GM12874 (cell line): ENCODE data around the gene CFAP77.

Experiments used
- TF ChIP-seq, protein P1 (sequence below): IDR thresholded peaks from 2 replicates; pipeline ENCODE4 v1.5.1; 2011; ENCODE audit warnings: low read depth, mild to moderate bottlenecking, control low read depth, low read length, moderate library complexity; ENCODE audit not compliant: insufficient read depth

The CFAP77 gene

GRCh38 chr9:132494857-132495256 is 84.8 kb downstream of the CFAP77 start:
- TF ChIP-seq, protein P1, sequence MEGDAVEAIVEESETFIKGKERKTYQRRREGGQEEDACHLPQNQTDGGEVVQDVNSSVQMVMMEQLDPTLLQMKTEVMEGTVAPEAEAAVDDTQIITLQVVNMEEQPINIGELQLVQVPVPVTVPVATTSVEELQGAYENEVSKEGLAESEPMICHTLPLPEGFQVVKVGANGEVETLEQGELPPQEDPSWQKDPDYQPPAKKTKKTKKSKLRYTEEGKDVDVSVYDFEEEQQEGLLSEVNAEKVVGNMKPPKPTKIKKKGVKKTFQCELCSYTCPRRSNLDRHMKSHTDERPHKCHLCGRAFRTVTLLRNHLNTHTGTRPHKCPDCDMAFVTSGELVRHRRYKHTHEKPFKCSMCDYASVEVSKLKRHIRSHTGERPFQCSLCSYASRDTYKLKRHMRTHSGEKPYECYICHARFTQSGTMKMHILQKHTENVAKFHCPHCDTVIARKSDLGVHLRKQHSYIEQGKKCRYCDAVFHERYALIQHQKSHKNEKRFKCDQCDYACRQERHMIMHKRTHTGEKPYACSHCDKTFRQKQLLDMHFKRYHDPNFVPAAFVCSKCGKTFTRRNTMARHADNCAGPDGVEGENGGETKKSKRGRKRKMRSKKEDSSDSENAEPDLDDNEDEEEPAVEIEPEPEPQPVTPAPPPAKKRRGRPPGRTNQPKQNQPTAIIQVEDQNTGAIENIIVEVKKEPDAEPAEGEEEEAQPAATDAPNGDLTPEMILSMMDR: no peak

GRCh38 chr9:132497731-132498130 is 87.7 kb downstream of the CFAP77 start:
- TF ChIP-seq, protein P1: no peak

- TF ChIP-seq, protein P1: no peak
Measured at GRCh38 chr9:132498531-132499210, 88.7 kb downstream of the CFAP77 start.

DNA sequence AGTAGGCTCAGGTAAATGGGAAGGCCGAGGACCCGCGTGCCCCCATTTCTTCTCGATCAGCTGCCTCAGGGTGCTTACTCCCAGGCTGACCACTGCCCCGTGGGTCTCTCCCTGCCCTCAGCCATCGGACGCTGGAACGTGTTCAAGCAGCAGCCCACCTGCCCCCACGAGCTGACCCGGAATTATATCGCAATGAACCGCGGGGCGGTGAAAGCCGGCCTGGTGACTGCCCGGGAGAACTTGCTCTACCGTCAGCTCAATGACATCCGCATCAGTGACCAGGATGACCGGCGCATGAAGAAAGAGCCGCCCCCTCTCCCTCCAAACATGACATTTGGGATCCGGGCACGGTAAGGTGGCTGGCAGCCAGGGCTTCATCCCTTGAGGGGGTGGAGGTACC is 89.2 kb downstream of the CFAP77 start:
- TF ChIP-seq, protein P1: no peak

- TF ChIP-seq, protein P1: no peak
Measured at GRCh38 chr9:132500193-132500592, 90.2 kb downstream of the CFAP77 start.

- TF ChIP-seq, protein P1: no peak
Measured at GRCh38 chr9:132502480-132502879, 92.5 kb downstream of the CFAP77 start.

DNA sequence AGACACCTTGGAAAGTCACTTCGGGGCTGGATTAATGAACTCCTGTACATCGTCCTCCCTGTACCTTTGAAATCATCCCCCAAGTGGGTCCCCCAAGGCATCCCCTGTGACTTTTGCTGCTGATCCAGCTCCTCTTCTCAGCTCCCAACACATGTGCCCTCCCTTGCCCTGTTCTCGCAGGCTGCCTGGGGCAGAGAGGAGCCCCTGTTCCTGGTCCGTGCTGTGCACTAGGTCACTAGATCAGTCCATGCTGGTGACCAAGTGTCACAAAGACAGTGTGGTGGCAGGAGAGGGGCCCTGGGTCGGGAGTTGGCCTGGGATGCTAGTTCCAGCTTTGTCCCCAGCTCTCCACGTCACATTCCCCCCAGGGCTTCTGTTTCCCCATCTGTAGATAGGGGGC is 93.1 kb downstream of the CFAP77 start:
- TF ChIP-seq, protein P1: no peak

GRCh38 chr9:132504488-132504887 is 94.5 kb downstream of the CFAP77 start:
- TF ChIP-seq, protein P1: no peak
